Kidney epithelial cell (primary cell): ENCODE measurements around the gene SLC28A1. TPM values are rescaled to one million over a fixed set of nuclear protein-coding genes. Genes with fewer than 3 reads are reported as not detected.
"Not testable (repeated sequence)": the region's sequence is repeated elsewhere in the genome, so short reads cannot be mapped to it uniquely, and the experiment has no call there.

Experiments used
- DNase-seq: peaks from one replicate; pipeline ENCODE4 v3.0.0-alpha.2; 2010; ENCODE audit warnings: low read depth
- H3K27me3 ChIP-seq: 2 replicates; pipeline ENCODE4 v1.6.0; 2011; ENCODE audit warnings: low read length; ENCODE audit not compliant: control insufficient read depth, insufficient read depth
- H3K36me3 ChIP-seq: 2 replicates; pipeline ENCODE4 v1.5.1; 2011; ENCODE audit warnings: low read length; ENCODE audit not compliant: control insufficient read depth, insufficient read depth
- H3K4me3 ChIP-seq: 2 replicates; pipeline ENCODE4 v1.5.1; 2011; ENCODE audit warnings: low read depth, mild to moderate bottlenecking, control low read depth, low read length
- CTCF ChIP-seq: IDR thresholded peaks from 2 replicates; pipeline ENCODE4 v1.5.1; 2011; ENCODE audit warnings: mild to moderate bottlenecking, moderate library complexity, low read length, control low read depth, inconsistent platforms; ENCODE audit not compliant: insufficient read depth, poor library complexity, severe bottlenecking
- total RNA-seq: library from RNA; depleted of rRNA; stranded (reverse); fragments of >200 nt; gene quantifications from 2 replicates; pipeline ENCODE4 v1.2.3, GENCODE V29; 2015

Gene SLC28A1
- total RNA-seq, 1 donor from 2014 or later: 0.17 TPM

GRCh38 chr15:84924077-84924731, 39.7 kb downstream of the SLC28A1 start:
- no peak for TF ChIP-seq CTCF
- Histone ChIP-seq H3K36me3 (no peaks in the 10 kb centered on the region), H3K4me3 (no peak overlapping the region), H3K27me3 (no peaks in the 10 kb centered on the region)
- no peak for DNase-seq

- H3K36me3 ChIP-seq, DNase-seq, H3K4me3 ChIP-seq, H3K27me3 ChIP-seq: not testable (repeated sequence)
These were observed 40.5 kb downstream of the SLC28A1 start for GRCh38 chr15:84924821-84925569.

- Histone ChIP-seq H3K27me3 (no peaks in the 10 kb centered on the region), H3K36me3 (no peaks in the 10 kb centered on the region), H3K4me3 (no peak overlapping the region)
- DNase-seq: no peak
- no peak for TF ChIP-seq CTCF
These were observed 41.4 kb downstream of the SLC28A1 start for GRCh38 chr15:84925906-84926305.

- H3K36me3 ChIP-seq: no peaks in the 10 kb centered on the region
- no peak for DNase-seq
- no peaks in the 10 kb centered on the region for H3K27me3 ChIP-seq
- no peak for TF ChIP-seq CTCF
- H3K4me3 ChIP-seq: no peak overlapping the region
These were observed 42.2 kb downstream of the SLC28A1 start for GRCh38 chr15:84926491-84927230.

- TF ChIP-seq CTCF: no peak
- Histone ChIP-seq H3K36me3 (no peaks in the 10 kb centered on the region), H3K27me3 (no peaks in the 10 kb centered on the region), H3K4me3 (no peak overlapping the region)
- no peak for DNase-seq
These were observed 44.3 kb downstream of the SLC28A1 start for GRCh38 chr15:84928843-84929168.

- H3K27me3 ChIP-seq: no peaks in the 10 kb centered on the region
- H3K4me3 ChIP-seq: no peak overlapping the region
- peak; percentile 82 for DNase-seq
- no peaks in the 10 kb centered on the region for H3K36me3 ChIP-seq
- TF ChIP-seq CTCF: no peak
These were observed 45.5 kb downstream of the SLC28A1 start for GRCh38 chr15:84929795-84930603.
